NCI-H1436 treated with DMSO at 0.1 percent for 48 hours (cell line): ENCODE data around the gene NSD1.
"Not testable (repeated sequence)": the region's sequence is repeated elsewhere in the genome, so short reads cannot be mapped to it uniquely, and the experiment has no call there.

Experiments used
- DNase-seq: peaks from one replicate; lab custom pipeline; 2025; lab: John Stamatoyannopoulos, UW

Gene NSD1

GRCh38 chr5:177126771-177127170 lies 6.8 kb upstream of the NSD1 start:
- DNase-seq, result no peak

- DNase-seq, result no peak
Measured at GRCh38 chr5:177128551-177128981, 5.0 kb upstream of the NSD1 start.

- no peak for DNase-seq
Measured at GRCh38 chr5:177130211-177131018, 3.2 kb upstream of the NSD1 start.

- no peak for DNase-seq
Measured at GRCh38 chr5:177131019-177131320, 2.6 kb upstream of the NSD1 start.

GRCh38 chr5:177131352-177132135 lies 2.0 kb upstream of the NSD1 start:
- no peak for DNase-seq

- DNase-seq, result no peak
Measured at GRCh38 chr5:177132136-177133095, 1.2 kb upstream of the NSD1 start.

- DNase-seq, result no peak
Measured at GRCh38 chr5:177133853-177134696, 502 bp downstream of the NSD1 start.

- no peak for DNase-seq
Measured at GRCh38 chr5:177134697-177135225, 1.2 kb downstream of the NSD1 start.

GRCh38 chr5:177140312-177140711 lies 6.7 kb downstream of the NSD1 start:
- DNase-seq, result no peak

- DNase-seq, result no peak
Measured at GRCh38 chr5:177141496-177141895, 7.9 kb downstream of the NSD1 start.

GRCh38 chr5:177142098-177142611 lies 8.6 kb downstream of the NSD1 start:
- DNase-seq, result no peak

- DNase-seq, result no peak
Measured at GRCh38 chr5:177142778-177143177, 9.2 kb downstream of the NSD1 start.

- no peak for DNase-seq
Measured at GRCh38 chr5:177146891-177147638, 13.5 kb downstream of the NSD1 start.

- DNase-seq, result not testable (repeated sequence)
Measured at GRCh38 chr5:177150061-177150460, 16.5 kb downstream of the NSD1 start.

GRCh38 chr5:177154003-177154643 lies 20.6 kb downstream of the NSD1 start:
- no peak for DNase-seq

GRCh38 chr5:177162379-177162778 lies 28.8 kb downstream of the NSD1 start:
- DNase-seq, result no peak

GRCh38 chr5:177163500-177163899 lies 29.9 kb downstream of the NSD1 start:
- no peak for DNase-seq

- DNase-seq, result no peak
Measured at GRCh38 chr5:177169271-177169670, 35.7 kb downstream of the NSD1 start.

- DNase-seq, result no peak
Measured at GRCh38 chr5:177171961-177172360, 38.4 kb downstream of the NSD1 start.

GRCh38 chr5:177175336-177175735 lies 41.8 kb downstream of the NSD1 start:
- DNase-seq, result no peak
